CD4-positive, CD25-positive, alpha-beta regulatory T cell (primary cell): ENCODE data around the gene C1orf216. TPM values are rescaled to one million over a fixed set of nuclear protein-coding genes. Genes with fewer than 3 reads are reported as not detected.
A peak's percentile ranks its signal among the peaks of the same experiment; 100 is the strongest.
"Not testable (repeated sequence)": the region's sequence is repeated elsewhere in the genome, so short reads cannot be mapped to it uniquely, and the experiment has no call there.

Source experiments
- ATAC-seq, 2 donors: fragments of 150-1000 bp; cut with Tn5 transposase; one replicate each; pipeline ENCODE4 v1.10.0; 2021; ENCODE audit warnings: low read depth in 2 of 2, moderate number of reproducible peaks in 2 of 2, moderate library complexity in 1 of 2
- DNase-seq, 3 donors: peaks; one replicate each; pipeline versions ENCODE4 v3.0.0 to v3.0.0-alpha.2; 2012 to 2022; ENCODE audit warnings: mixed read lengths in 1 of 3
- H3K27ac ChIP-seq: one replicate; pipeline ENCODE4 v1.7.0; 2013; ENCODE audit warnings: mild to moderate bottlenecking, low read length; ENCODE audit not compliant: insufficient read depth, poor library complexity, severe bottlenecking
- H3K27me3 ChIP-seq: one replicate; pipeline ENCODE4 v1.7.0; 2013; ENCODE audit warnings: low read length; ENCODE audit not compliant: control insufficient read depth, insufficient read depth
- H3K36me3 ChIP-seq: one replicate; pipeline ENCODE4 v1.7.0; 2013; ENCODE audit warnings: mild to moderate bottlenecking, low read length, moderate library complexity; ENCODE audit not compliant: control insufficient read depth, insufficient read depth
- H3K4me1 ChIP-seq: 2 replicates; pipeline ENCODE4 v1.7.0; 2013; ENCODE audit warnings: mild to moderate bottlenecking, low read length; ENCODE audit not compliant: insufficient read depth, control insufficient read depth, poor library complexity, severe bottlenecking
- H3K4me3 ChIP-seq: one replicate; pipeline ENCODE4 v1.7.0; 2013; ENCODE audit warnings: low read depth, mild to moderate bottlenecking, low read length, moderate library complexity
- H3K9me3 ChIP-seq, 2 experiments: 1 replicate in 1 of 2; 2 replicates in 1 of 2; pipeline ENCODE4 v1.7.0; 2013; ENCODE audit warnings: low read length in 2 of 2, mild to moderate bottlenecking in 1 of 2, moderate library complexity in 1 of 2; ENCODE audit not compliant: control insufficient read depth in 2 of 2
- H3K27ac Mint-ChIP-seq, 3 donors: one replicate each; pipeline ENCODE4 v1.8.0; 2020 to 2022; ENCODE audit warnings: mild to moderate bottlenecking in 3 of 3, mixed read lengths in 3 of 3, moderate library complexity in 2 of 3
- H3K27me3 Mint-ChIP-seq: one replicate; pipeline ENCODE4 v1.8.0; 2022; ENCODE audit warnings: mild to moderate bottlenecking, mixed read lengths
- H3K36me3 Mint-ChIP-seq: one replicate; pipeline ENCODE4 v1.8.0; 2020; ENCODE audit warnings: mixed read lengths
- H3K4me1 Mint-ChIP-seq, 4 donors: one replicate each; pipeline ENCODE4 v1.8.0; 2020 to 2022; ENCODE audit warnings: mixed read lengths in 4 of 4, mild to moderate bottlenecking in 1 of 4
- H3K4me3 Mint-ChIP-seq, 4 donors: one replicate each; pipeline ENCODE4 v1.8.0; 2020 to 2022; ENCODE audit warnings: mild to moderate bottlenecking in 4 of 4, mixed read lengths in 4 of 4, moderate library complexity in 3 of 4
- H3K9me3 Mint-ChIP-seq, 7 donors: one replicate each; pipeline ENCODE4 v1.8.0; 2020 to 2022; ENCODE audit warnings: mixed read lengths in 7 of 7, mild to moderate bottlenecking in 3 of 7, moderate library complexity in 2 of 7
- polyA plus RNA-seq, 4 donors: library from polyadenylated mRNA; unstranded; fragments of 300-500 nt; fragmentation: Illumina TruSeq; gene quantifications; one replicate each; pipeline ENCODE4 v1.2.3, GENCODE V29; 2021
- total RNA-seq: library from RNA; stranded (reverse); gene quantifications from one replicate; pipeline ENCODE4 v1.2.3, GENCODE V29; 2022

C1orf216 gene
- total and polyA plus RNA-seq, 5 donors from 2014 or later, result 9.0 to 23.9 (median 14.5) TPM

GRCh38 chr1:35699152-35699551, 19.5 kb downstream of the C1orf216 start:
- not testable (repeated sequence) for H3K36me3 Mint-ChIP-seq, H3K27ac ChIP-seq, DNase-seq, H3K36me3 ChIP-seq, H3K9me3 ChIP-seq, H3K4me1 ChIP-seq, H3K4me1 Mint-ChIP-seq, H3K4me3 ChIP-seq, H3K4me3 Mint-ChIP-seq, H3K9me3 Mint-ChIP-seq, ATAC-seq
- H3K27ac Mint-ChIP-seq, result peak overlapping the region in 1 of 3 donors; percentile 41
- H3K27me3 Mint-ChIP-seq, result peaks cover 67% of the 10 kb centered on the region
- H3K27me3 ChIP-seq, result peaks cover 34% of the 10 kb centered on the region

GRCh38 chr1:35692317-35692716, 26.4 kb downstream of the C1orf216 start:
- H3K36me3 Mint-ChIP-seq, result no peaks in the 10 kb centered on the region
- no peaks in the 10 kb centered on the region for H3K9me3 ChIP-seq
- no peaks in the 10 kb centered on the region for H3K36me3 ChIP-seq
- no peak overlapping the region for H3K27ac ChIP-seq
- H3K4me3 ChIP-seq, result no peak overlapping the region
- DNase-seq, result no peak
- ATAC-seq, result no peak
- H3K4me1 Mint-ChIP-seq, result peaks cover 0 to 2% (median 0%) of the 10 kb centered on the region in 4 donors
- H3K4me1 ChIP-seq, result no peaks in the 10 kb centered on the region
- peaks cover 7% of the 10 kb centered on the region for H3K27me3 ChIP-seq
- H3K9me3 Mint-ChIP-seq, result peaks cover 0 to 2% (median 0%) of the 10 kb centered on the region in 7 donors
- H3K27me3 Mint-ChIP-seq, result peaks cover 57% of the 10 kb centered on the region
- H3K27ac Mint-ChIP-seq, result no peak overlapping the region
- H3K4me3 Mint-ChIP-seq, result no peak overlapping the region

DNA sequence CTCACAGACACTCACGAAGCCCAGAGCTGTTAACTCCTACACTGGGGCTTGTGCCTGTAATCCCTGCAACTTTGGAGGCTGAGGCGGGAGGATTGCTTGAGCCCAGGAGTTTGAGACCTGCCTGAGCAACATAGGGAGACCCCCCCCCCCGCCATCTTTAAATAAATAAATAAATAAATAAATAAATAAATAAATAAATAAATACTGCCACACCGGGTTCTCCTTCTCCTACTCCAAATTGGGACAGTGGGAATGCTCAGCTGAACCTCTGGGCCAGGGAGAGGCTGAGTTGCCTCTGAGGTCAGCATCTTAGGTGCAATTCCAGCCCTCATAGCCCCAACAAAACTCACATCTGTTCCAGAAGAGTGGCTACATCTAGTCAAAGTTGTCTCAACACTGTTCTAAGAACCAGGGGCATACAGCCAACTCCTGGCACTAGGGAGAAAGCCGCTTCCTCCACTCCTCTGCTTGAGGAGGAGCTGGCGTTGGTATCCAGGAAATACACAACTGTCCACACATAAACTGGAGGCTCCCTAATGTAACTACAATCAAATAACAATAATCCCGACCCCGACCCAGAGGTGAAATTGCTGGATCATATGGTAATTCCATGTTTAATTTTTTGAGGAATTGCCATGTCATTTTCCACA, 27.0 kb downstream of the C1orf216 start:
- ATAC-seq (no peak), DNase-seq (no peak)
- no peaks in the 10 kb centered on the region for H3K36me3 ChIP-seq
- Mint-ChIP-seq H3K36me3 (no peaks in the 10 kb centered on the region), H3K4me1 (peaks cover 0 to 2% (median 0%) of the 10 kb centered on the region in 4 donors), H3K9me3 (peaks cover 0 to 2% (median 0%) of the 10 kb centered on the region in 7 donors), H3K27ac (no peak overlapping the region), H3K27me3 (peaks cover 58% of the 10 kb centered on the region), H3K4me3 (no peak overlapping the region)
- H3K4me1 ChIP-seq, result no peaks in the 10 kb centered on the region
- H3K27ac ChIP-seq, result no peak overlapping the region
- no peak overlapping the region for H3K4me3 ChIP-seq
- no peaks in the 10 kb centered on the region for H3K9me3 ChIP-seq
- H3K27me3 ChIP-seq, result peaks cover 7% of the 10 kb centered on the region

GRCh38 chr1:35691080-35691479, 27.6 kb downstream of the C1orf216 start:
- H3K36me3 Mint-ChIP-seq, result no peaks in the 10 kb centered on the region
- no peak overlapping the region for H3K4me3 ChIP-seq
- peaks cover 64% of the 10 kb centered on the region for H3K27me3 Mint-ChIP-seq
- H3K27ac Mint-ChIP-seq, result no peak overlapping the region
- no peaks in the 10 kb centered on the region for H3K36me3 ChIP-seq
- peaks cover 0 to 2% (median 0%) of the 10 kb centered on the region in 7 donors for H3K9me3 Mint-ChIP-seq
- H3K4me3 Mint-ChIP-seq, result no peak overlapping the region
- no peaks in the 10 kb centered on the region for H3K4me1 ChIP-seq
- H3K4me1 Mint-ChIP-seq, result peaks cover 0 to 2% (median 0%) of the 10 kb centered on the region in 4 donors
- no peak overlapping the region for H3K27ac ChIP-seq
- H3K27me3 ChIP-seq, result peaks cover 6% of the 10 kb centered on the region
- H3K9me3 ChIP-seq, result no peaks in the 10 kb centered on the region
- DNase-seq, result no peak
- ATAC-seq, result no peak

DNA sequence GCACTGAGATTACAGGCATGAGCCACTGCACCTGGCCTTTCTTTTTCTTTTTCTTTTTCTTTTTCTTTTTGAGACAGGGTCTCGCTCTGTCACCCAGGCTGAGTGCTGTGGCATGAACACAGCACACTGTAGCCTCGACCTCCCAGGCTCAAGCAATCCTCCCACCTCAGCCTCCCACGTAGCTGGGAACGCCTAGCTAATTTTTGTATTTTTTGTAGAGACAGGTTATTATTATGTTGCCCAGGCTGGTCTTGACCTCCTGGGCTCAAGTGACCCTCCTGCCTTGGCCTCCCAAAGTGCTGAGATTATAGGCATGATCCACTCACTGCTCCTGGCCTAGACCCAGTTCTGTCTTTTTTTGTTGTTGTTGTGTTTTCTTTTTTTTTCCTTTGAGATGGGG, 28.6 kb downstream of the C1orf216 start:
- H3K4me3 Mint-ChIP-seq, DNase-seq, H3K4me3 ChIP-seq, H3K4me1 ChIP-seq, H3K9me3 Mint-ChIP-seq, H3K4me1 Mint-ChIP-seq, H3K36me3 ChIP-seq, ATAC-seq, H3K27ac Mint-ChIP-seq, H3K27me3 ChIP-seq, H3K36me3 Mint-ChIP-seq, H3K27ac ChIP-seq, H3K9me3 ChIP-seq: not testable (repeated sequence)
- H3K27me3 Mint-ChIP-seq, result peaks cover 64% of the 10 kb centered on the region

DNA sequence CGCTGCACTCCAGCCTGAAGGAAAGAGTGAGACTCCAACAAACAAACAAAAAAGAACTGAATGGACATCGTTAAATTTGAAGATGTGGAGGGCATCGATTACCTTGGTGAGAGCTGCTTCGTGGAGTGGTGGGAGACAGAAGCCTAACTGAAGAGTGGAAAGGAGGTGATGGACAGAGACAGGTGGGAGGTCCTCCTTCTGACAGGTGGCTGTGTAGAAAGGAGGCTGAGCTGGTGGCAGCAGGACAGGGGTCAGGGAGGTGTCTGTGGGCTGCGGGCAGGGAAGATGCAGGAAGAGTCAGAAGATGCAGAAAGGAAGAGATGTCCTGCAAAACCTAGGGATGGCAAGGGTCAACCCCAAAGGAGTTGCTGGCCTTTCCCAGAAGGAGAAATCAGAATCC, 30.5 kb downstream of the C1orf216 start:
- peaks cover 0 to 5% (median 0%) of the 10 kb centered on the region in 7 donors for H3K9me3 Mint-ChIP-seq
- no peaks in the 10 kb centered on the region for H3K4me1 ChIP-seq
- no peak overlapping the region for H3K4me3 Mint-ChIP-seq
- H3K4me3 ChIP-seq, result no peak overlapping the region
- H3K36me3 Mint-ChIP-seq, result no peaks in the 10 kb centered on the region
- H3K27ac ChIP-seq, result no peak overlapping the region
- no peak for DNase-seq
- H3K27me3 ChIP-seq, result peaks cover 3% of the 10 kb centered on the region
- H3K4me1 Mint-ChIP-seq, result peaks cover 0 to 2% (median 0%) of the 10 kb centered on the region in 4 donors
- H3K36me3 ChIP-seq, result no peaks in the 10 kb centered on the region
- H3K27ac Mint-ChIP-seq, result no peak overlapping the region
- H3K9me3 ChIP-seq, result no peaks in the 10 kb centered on the region
- H3K27me3 Mint-ChIP-seq, result peaks cover 58% of the 10 kb centered on the region
- no peak for ATAC-seq

GRCh38 chr1:35683012-35683411, 35.7 kb downstream of the C1orf216 start:
- no peak overlapping the region for H3K4me3 ChIP-seq
- no peaks in the 10 kb centered on the region for H3K36me3 ChIP-seq
- H3K4me3 Mint-ChIP-seq, result no peak overlapping the region
- peak overlapping the region in 1 of 3 donors; percentile 55 for H3K27ac Mint-ChIP-seq
- no peak for ATAC-seq
- H3K4me1 Mint-ChIP-seq, result no peaks in the 10 kb centered on the region
- peaks cover 3% of the 10 kb centered on the region for H3K27me3 ChIP-seq
- no peaks in the 10 kb centered on the region for H3K4me1 ChIP-seq
- no peaks in the 10 kb centered on the region for H3K9me3 ChIP-seq
- no peaks in the 10 kb centered on the region for H3K36me3 Mint-ChIP-seq
- H3K27me3 Mint-ChIP-seq, result peaks cover 36% of the 10 kb centered on the region
- no peak for DNase-seq
- peaks cover 0 to 2% (median 0%) of the 10 kb centered on the region in 7 donors for H3K9me3 Mint-ChIP-seq
- no peak overlapping the region for H3K27ac ChIP-seq

GRCh38 chr1:35680271-35680670, 38.4 kb downstream of the C1orf216 start:
- no peak overlapping the region for H3K4me3 ChIP-seq
- no peaks in the 10 kb centered on the region for H3K36me3 ChIP-seq
- H3K4me1 Mint-ChIP-seq, result no peaks in the 10 kb centered on the region
- H3K27me3 Mint-ChIP-seq, result peaks cover 22% of the 10 kb centered on the region
- DNase-seq (no peak), ATAC-seq (no peak)
- H3K4me1 ChIP-seq, result no peaks in the 10 kb centered on the region
- H3K9me3 Mint-ChIP-seq, result peaks cover 0 to 2% (median 0%) of the 10 kb centered on the region in 7 donors
- H3K27me3 ChIP-seq, result peaks cover 2% of the 10 kb centered on the region
- H3K4me3 Mint-ChIP-seq, result no peak overlapping the region
- H3K27ac Mint-ChIP-seq, result no peak overlapping the region
- H3K36me3 Mint-ChIP-seq, result no peaks in the 10 kb centered on the region
- no peaks in the 10 kb centered on the region for H3K9me3 ChIP-seq
- H3K27ac ChIP-seq, result no peak overlapping the region
